Stimulated activated naive CD8-positive, alpha-beta T cell treated with anti-CD3 and anti-CD28 coated beads, Interleukin-15, Interleukin-2, amounts not matched to agents 100 ng/mL and 50 ng/mL, for 24 hours (primary cell): Measurements from ENCODE around the gene LPAR3.

ENCODE experiments used
- H3K27ac Mint-ChIP-seq: one replicate; pipeline ENCODE4 v1.8.0; 2021; ENCODE audit warnings: mild to moderate bottlenecking, mixed read lengths
- H3K27me3 Mint-ChIP-seq: one replicate; pipeline ENCODE4 v1.8.0; 2021; ENCODE audit warnings: mixed read lengths
- H3K36me3 Mint-ChIP-seq: one replicate; pipeline ENCODE4 v1.8.0; 2021; ENCODE audit warnings: low read depth, mixed read lengths
- H3K4me1 Mint-ChIP-seq: one replicate; pipeline ENCODE4 v1.8.0; 2021; ENCODE audit warnings: low read depth, mixed read lengths
- H3K4me3 Mint-ChIP-seq: one replicate; pipeline ENCODE4 v1.8.0; 2021; ENCODE audit warnings: mild to moderate bottlenecking, mixed read lengths
- H3K9me3 Mint-ChIP-seq: one replicate; pipeline ENCODE4 v1.8.0; 2021; ENCODE audit warnings: mixed read lengths

The LPAR3 gene

GRCh38 chr1:84771895-84772294 is 121.1 kb downstream of the LPAR3 start:
- no peak overlapping the region for H3K27ac Mint-ChIP-seq
- H3K9me3 Mint-ChIP-seq, result no peaks in the 10 kb centered on the region
- no peak overlapping the region for H3K4me3 Mint-ChIP-seq
- no peaks in the 10 kb centered on the region for H3K36me3 Mint-ChIP-seq
- H3K27me3 Mint-ChIP-seq, result peaks cover 8% of the 10 kb centered on the region
- no peaks in the 10 kb centered on the region for H3K4me1 Mint-ChIP-seq

- Mint-ChIP-seq H3K27me3 (peaks cover 13% of the 10 kb centered on the region), H3K4me1 (no peaks in the 10 kb centered on the region), H3K9me3 (no peaks in the 10 kb centered on the region), H3K4me3 (no peak overlapping the region), H3K27ac (no peak overlapping the region), H3K36me3 (no peaks in the 10 kb centered on the region)
Measured at GRCh38 chr1:84770481-84770880, 122.5 kb downstream of the LPAR3 start.

GRCh38 chr1:84769636-84770035 is 123.4 kb downstream of the LPAR3 start:
- Mint-ChIP-seq H3K4me3 (no peak overlapping the region), H3K4me1 (no peaks in the 10 kb centered on the region), H3K27ac (no peak overlapping the region), H3K27me3 (peaks cover 13% of the 10 kb centered on the region), H3K9me3 (no peaks in the 10 kb centered on the region), H3K36me3 (no peaks in the 10 kb centered on the region)

- Mint-ChIP-seq H3K36me3 (no peaks in the 10 kb centered on the region), H3K27ac (no peak overlapping the region), H3K4me1 (no peaks in the 10 kb centered on the region), H3K27me3 (peaks cover 13% of the 10 kb centered on the region), H3K4me3 (no peak overlapping the region), H3K9me3 (no peaks in the 10 kb centered on the region)
Measured at GRCh38 chr1:84768634-84769033, 124.4 kb downstream of the LPAR3 start.

- Mint-ChIP-seq H3K4me3 (no peak overlapping the region), H3K9me3 (no peaks in the 10 kb centered on the region), H3K36me3 (no peaks in the 10 kb centered on the region), H3K27ac (no peak overlapping the region), H3K27me3 (peaks cover 8% of the 10 kb centered on the region), H3K4me1 (peaks cover 3% of the 10 kb centered on the region)
Measured at GRCh38 chr1:84763912-84764680, 128.9 kb downstream of the LPAR3 start.

- Mint-ChIP-seq H3K27ac (no peak overlapping the region), H3K4me1 (peaks cover 7% of the 10 kb centered on the region), H3K4me3 (no peak overlapping the region), H3K9me3 (no peaks in the 10 kb centered on the region), H3K27me3 (peaks cover 13% of the 10 kb centered on the region), H3K36me3 (no peaks in the 10 kb centered on the region)
Measured at GRCh38 chr1:84762664-84763063, 130.3 kb downstream of the LPAR3 start.
